Kidney glomerular epithelial cell (primary cell): Measurements from ENCODE around the gene HAT1.
"Not testable (repeated sequence)": the region's sequence is repeated elsewhere in the genome, so short reads cannot be mapped to it uniquely, and the experiment has no call there.

Source experiments
- DNase-seq: peaks from one replicate; lab custom pipeline; 2025; lab: John Stamatoyannopoulos, UW

Gene HAT1

GRCh38 chr2:171922230-171923022, at the start of gene HAT1:
Gene HAT1 (plus strand): TSS chr2:171922461. CDS start chr2:171922501, 40 bp downstream.
- DNase-seq = peak; percentile 93

- no peak for DNase-seq
These were observed 47.7 kb upstream of the HAT1 start for GRCh38 chr2:171874517-171874916.

- no peak for DNase-seq
These were observed 47.3 kb upstream of the HAT1 start for GRCh38 chr2:171874963-171875362.

GRCh38 chr2:171878481-171878993, 43.7 kb upstream of the HAT1 start:
- DNase-seq = no peak

GRCh38 chr2:171879865-171880264, 42.4 kb upstream of the HAT1 start:
- no peak for DNase-seq

- no peak for DNase-seq
These were observed 41.5 kb upstream of the HAT1 start for GRCh38 chr2:171880774-171881173.

- no peak for DNase-seq
These were observed 40.0 kb upstream of the HAT1 start for GRCh38 chr2:171882089-171882769.

GRCh38 chr2:171883275-171883893, 38.9 kb upstream of the HAT1 start:
- no peak for DNase-seq

- no peak for DNase-seq
These were observed 32.9 kb upstream of the HAT1 start for GRCh38 chr2:171889333-171889732.

GRCh38 chr2:171889808-171890207, 32.5 kb upstream of the HAT1 start:
- DNase-seq = no peak

- no peak for DNase-seq
These were observed 29.0 kb upstream of the HAT1 start for GRCh38 chr2:171893196-171893823.

- DNase-seq = peak; percentile 69
These were observed 28.2 kb upstream of the HAT1 start, which contains the start of gene SLC25A12 for GRCh38 chr2:171893824-171894611. Gene SLC25A12 (minus strand): TSS chr2:171894244. CDS start chr2:171894214, 30 bp downstream.

- no peak for DNase-seq
These were observed 27.7 kb upstream of the HAT1 start for GRCh38 chr2:171894612-171894947.

GRCh38 chr2:171895786-171896185, 26.5 kb upstream of the HAT1 start:
- DNase-seq = no peak

- DNase-seq = not testable (repeated sequence)
These were observed 22.5 kb upstream of the HAT1 start for GRCh38 chr2:171899623-171900282.

GRCh38 chr2:171902840-171903420, 19.3 kb upstream of the HAT1 start:
- no peak for DNase-seq

GRCh38 chr2:171908235-171908634, 14.0 kb upstream of the HAT1 start:
- DNase-seq = no peak

- DNase-seq = no peak
These were observed 13.0 kb upstream of the HAT1 start for GRCh38 chr2:171909266-171909665.

- no peak for DNase-seq
These were observed 11.8 kb upstream of the HAT1 start for GRCh38 chr2:171910494-171910893.

- no peak for DNase-seq
These were observed 8.7 kb upstream of the HAT1 start for GRCh38 chr2:171913517-171913916.

- DNase-seq = no peak
These were observed 2.8 kb upstream of the HAT1 start for GRCh38 chr2:171919453-171919852.
